Amniotic stem cell (primary cell): ENCODE data around the gene ANO2.

Experiments used
- DNase-seq: peaks from one replicate; lab custom pipeline; 2025; lab: John Stamatoyannopoulos, UW

The ANO2 gene

GRCh38 chr12:5723711-5724252, 221.3 kb downstream of the ANO2 start:
- DNase-seq = no peak

GRCh38 chr12:5723071-5723470, 222.0 kb downstream of the ANO2 start:
- DNase-seq = no peak

- DNase-seq = no peak
These were observed 224.6 kb downstream of the ANO2 start for GRCh38 chr12:5720381-5721005.

- DNase-seq = no peak
These were observed 226.4 kb downstream of the ANO2 start for GRCh38 chr12:5718680-5719079.

GRCh38 chr12:5718073-5718472, 227.0 kb downstream of the ANO2 start:
- no peak for DNase-seq

GRCh38 chr12:5716976-5717375, 228.1 kb downstream of the ANO2 start:
- DNase-seq = no peak

- DNase-seq = no peak
These were observed 228.9 kb downstream of the ANO2 start for GRCh38 chr12:5716201-5716600.

- no peak for DNase-seq
These were observed 230.0 kb downstream of the ANO2 start for GRCh38 chr12:5715021-5715420.

GRCh38 chr12:5713599-5714081, 231.4 kb downstream of the ANO2 start:
- no peak for DNase-seq

- DNase-seq = no peak
These were observed 234.7 kb downstream of the ANO2 start for GRCh38 chr12:5710260-5710878.

- DNase-seq = no peak
These were observed 236.7 kb downstream of the ANO2 start for GRCh38 chr12:5708371-5708770.

GRCh38 chr12:5706247-5706646, 238.8 kb downstream of the ANO2 start:
- DNase-seq = no peak

GRCh38 chr12:5705791-5706190, 239.3 kb downstream of the ANO2 start:
- DNase-seq = no peak

- no peak for DNase-seq
These were observed 250.2 kb downstream of the ANO2 start for GRCh38 chr12:5694759-5695409.

- DNase-seq = no peak
These were observed 252.2 kb downstream of the ANO2 start for GRCh38 chr12:5692850-5693249.

GRCh38 chr12:5691943-5692342, 253.1 kb downstream of the ANO2 start:
- no peak for DNase-seq

GRCh38 chr12:5690240-5690639, 254.8 kb downstream of the ANO2 start:
- DNase-seq = no peak

- no peak for DNase-seq
These were observed 255.3 kb downstream of the ANO2 start for GRCh38 chr12:5689773-5690172.

- no peak for DNase-seq
These were observed 256.8 kb downstream of the ANO2 start for GRCh38 chr12:5688226-5688625.

GRCh38 chr12:5685935-5686334, 259.1 kb downstream of the ANO2 start:
- DNase-seq = no peak

- DNase-seq = no peak
These were observed 260.1 kb downstream of the ANO2 start for GRCh38 chr12:5684989-5685388.

GRCh38 chr12:5682581-5682980, 262.5 kb downstream of the ANO2 start:
- no peak for DNase-seq

GRCh38 chr12:5678176-5678575, 266.9 kb downstream of the ANO2 start:
- DNase-seq = no peak
